Vagina (tissue), 2 donors: ENCODE results near the gene CD180. TPM values are rescaled to one million over a fixed set of nuclear protein-coding genes. Genes with fewer than 3 reads are reported as not detected.

Experiments used
- DNase-seq, 2 donors: peaks; one replicate each; pipeline ENCODE4 v3.0.0-alpha.2; 2017; ENCODE audit errors: extremely low spot score in 2 of 2
- H3K27ac ChIP-seq: fragments of 200-600 bp; sonication (generic); one replicate; pipeline ENCODE4 v1.5.1; 2019
- H3K27me3 ChIP-seq: fragments of 200-600 bp; sonication (generic); one replicate; pipeline ENCODE4 v1.5.1; 2019
- H3K36me3 ChIP-seq, 2 donors: fragments of 200-600 bp; sonication (generic); one replicate each; pipeline ENCODE4 v1.5.1; 2017 to 2019
- H3K4me1 ChIP-seq: fragments of 200-600 bp; sonication (generic); one replicate; pipeline ENCODE4 v1.5.1; 2019
- H3K4me3 ChIP-seq, 2 donors: fragments of 200-600 bp; sonication (generic); 1 replicate in 1 of 2; 2 replicates in 1 of 2; pipeline ENCODE4 v1.5.1; 2016 to 2019
- H3K9me3 ChIP-seq: fragments of 200-600 bp; sonication (generic); one replicate; pipeline ENCODE4 v1.5.1; 2019
- POLR2A ChIP-seq, 2 donors: fragments of 450-650 bp; IDR thresholded peaks; one replicate each; pipeline ENCODE4 v1.6.1; 2017; ENCODE audit warnings: antibody characterized with exemption in 2 of 2, mild to moderate bottlenecking in 2 of 2, moderate library complexity in 2 of 2
- POLR2AphosphoS5 ChIP-seq, 2 donors: sonication (generic); formaldehyde crosslinking; IDR thresholded peaks; one replicate each; pipeline ENCODE4 v1.9.0; 2017; ENCODE audit warnings: antibody characterized with exemption in 2 of 2, mild to moderate bottlenecking in 2 of 2, low read depth in 1 of 2; ENCODE audit not compliant: insufficient read depth in 1 of 2
- intact Hi-C: fragments of 100-400 bp; cut with DNase I; formaldehyde crosslinking; loops from one replicate; pipeline ENCODE4 v1.15.1; 2023
- total RNA-seq: library from RNA; depleted of rRNA; stranded (reverse); fragments of >200 nt; gene quantifications from one replicate; pipeline ENCODE4 v1.2.3, GENCODE V29; 2016
- TF ChIP-seq, protein P1 (sequence below), 3 experiments: fragments of 450-650 bp in 2 of 3; fragments of 200-600 bp in 1 of 3; sonication (generic) in 1 of 3; IDR thresholded peaks; one replicate each; pipeline ENCODE4 v1.5.1; 2017 to 2019; ENCODE audit warnings: antibody characterized with exemption in 3 of 3, mild to moderate bottlenecking in 2 of 3, moderate library complexity in 2 of 3

Gene CD180
- total RNA-seq, 1 donor from 2014 or later = 2.0 TPM

DNA sequence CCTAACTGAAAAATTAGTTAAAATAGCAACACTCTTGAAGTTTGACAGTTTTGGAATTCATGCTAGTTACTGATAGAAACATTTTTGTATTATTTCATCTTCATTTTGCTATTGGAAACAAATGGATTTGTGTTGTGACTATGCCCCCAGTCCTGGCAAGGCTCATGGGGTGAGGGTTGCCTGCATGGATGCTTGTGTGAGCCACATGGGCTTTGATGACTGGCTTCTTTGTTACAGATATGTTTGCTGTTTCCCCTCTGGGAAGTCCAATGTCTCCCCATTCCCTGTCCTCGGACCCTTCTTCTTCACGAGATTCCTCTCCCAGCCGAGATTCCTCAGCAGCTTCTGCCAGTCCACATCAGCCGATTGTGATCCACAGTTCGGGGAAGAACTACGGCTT, 44.2 kb downstream of the CD180 start:
- TF ChIP-seq, protein P1, sequence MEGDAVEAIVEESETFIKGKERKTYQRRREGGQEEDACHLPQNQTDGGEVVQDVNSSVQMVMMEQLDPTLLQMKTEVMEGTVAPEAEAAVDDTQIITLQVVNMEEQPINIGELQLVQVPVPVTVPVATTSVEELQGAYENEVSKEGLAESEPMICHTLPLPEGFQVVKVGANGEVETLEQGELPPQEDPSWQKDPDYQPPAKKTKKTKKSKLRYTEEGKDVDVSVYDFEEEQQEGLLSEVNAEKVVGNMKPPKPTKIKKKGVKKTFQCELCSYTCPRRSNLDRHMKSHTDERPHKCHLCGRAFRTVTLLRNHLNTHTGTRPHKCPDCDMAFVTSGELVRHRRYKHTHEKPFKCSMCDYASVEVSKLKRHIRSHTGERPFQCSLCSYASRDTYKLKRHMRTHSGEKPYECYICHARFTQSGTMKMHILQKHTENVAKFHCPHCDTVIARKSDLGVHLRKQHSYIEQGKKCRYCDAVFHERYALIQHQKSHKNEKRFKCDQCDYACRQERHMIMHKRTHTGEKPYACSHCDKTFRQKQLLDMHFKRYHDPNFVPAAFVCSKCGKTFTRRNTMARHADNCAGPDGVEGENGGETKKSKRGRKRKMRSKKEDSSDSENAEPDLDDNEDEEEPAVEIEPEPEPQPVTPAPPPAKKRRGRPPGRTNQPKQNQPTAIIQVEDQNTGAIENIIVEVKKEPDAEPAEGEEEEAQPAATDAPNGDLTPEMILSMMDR (IDR thresholded peaks at IDR 0.05) = no peak
- TF ChIP-seq POLR2A (IDR thresholded peaks at IDR 0.05) (no peak), POLR2AphosphoS5 (IDR thresholded peaks at IDR 0.05; ENCODE audit: insufficient read depth in 1 of 2, low read depth in 1 of 2) (no peak)
- peaks cover 0 to 32% of the 10 kb centered on the region in 2 donors for H3K36me3 ChIP-seq
- no peaks in the 10 kb centered on the region for H3K9me3 ChIP-seq
- no peaks in the 10 kb centered on the region for H3K4me1 ChIP-seq
- intact Hi-C loops = loop anchor here (10.0 kb wide), 2 partner anchors 52 to 148 kb away; no protein-coding TSS in a partner anchor
- H3K27ac ChIP-seq = no peak overlapping the region
- no peaks in the 10 kb centered on the region for H3K27me3 ChIP-seq
- no peak overlapping the region for H3K4me3 ChIP-seq
- no peak for DNase-seq

DNA sequence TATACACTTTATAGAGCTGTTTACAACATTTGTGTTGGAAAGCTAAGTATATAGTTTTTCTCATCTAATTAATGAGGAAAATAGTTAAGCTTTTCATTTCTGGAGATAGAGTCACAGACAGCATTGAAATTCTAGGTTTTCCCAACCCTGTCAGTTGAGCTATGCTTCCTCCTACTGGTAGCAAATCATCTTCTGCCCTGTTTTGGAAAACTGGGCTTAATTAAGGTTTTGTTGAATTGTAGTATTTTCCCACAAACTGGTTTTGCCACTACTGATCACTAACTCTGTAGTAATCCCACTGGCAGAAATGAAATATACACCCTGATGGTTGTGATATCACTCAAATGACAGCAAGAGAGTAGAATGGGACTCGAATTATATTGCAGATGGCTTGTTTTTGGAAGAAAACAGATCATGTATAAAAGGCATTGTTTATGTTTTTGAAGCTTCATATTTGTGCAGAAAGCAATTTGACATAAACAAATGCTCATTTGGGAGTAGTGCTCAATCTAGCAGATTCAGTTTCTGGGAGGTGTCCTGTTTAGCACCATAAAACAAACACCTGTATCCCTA, 46.6 kb downstream of the CD180 start:
- TF ChIP-seq, protein P1 (IDR thresholded peaks at IDR 0.05) = peak in 2 of 3 experiments; percentile 21 to 33
- no peak for TF ChIP-seq POLR2A (IDR thresholded peaks at IDR 0.05)
- Histone ChIP-seq H3K27ac (peak overlapping the region; percentile 14), H3K9me3 (no peaks in the 10 kb centered on the region), H3K4me1 (no peaks in the 10 kb centered on the region), H3K27me3 (no peaks in the 10 kb centered on the region), H3K36me3 (peaks cover 0 to 45% of the 10 kb centered on the region in 2 donors), H3K4me3 (no peak overlapping the region)
- DNase-seq = no peak
- intact Hi-C loops = loop anchor here (10.0 kb wide), 3 partner anchors 55 to 335 kb away; no protein-coding TSS in a partner anchor

- H3K27ac ChIP-seq = peak overlapping the region; percentile 14
- no peaks in the 10 kb centered on the region for H3K27me3 ChIP-seq
- TF ChIP-seq POLR2AphosphoS5 (IDR thresholded peaks at IDR 0.05; ENCODE audit: insufficient read depth in 1 of 2, low read depth in 1 of 2) = no peak
- TF ChIP-seq POLR2A (IDR thresholded peaks at IDR 0.05) = no peak
- no peaks in the 10 kb centered on the region for H3K9me3 ChIP-seq
- peaks cover 0 to 46% of the 10 kb centered on the region in 2 donors for H3K36me3 ChIP-seq
- no peaks in the 10 kb centered on the region for H3K4me1 ChIP-seq
- DNase-seq = no peak
- no peak overlapping the region for H3K4me3 ChIP-seq
- intact Hi-C loops = loop anchor here (10.0 kb wide), 1 partner anchor 335 kb away; no protein-coding TSS in a partner anchor
These were observed 47.3 kb downstream of the CD180 start for GRCh38 chr5:67149057-67149950.

DNA sequence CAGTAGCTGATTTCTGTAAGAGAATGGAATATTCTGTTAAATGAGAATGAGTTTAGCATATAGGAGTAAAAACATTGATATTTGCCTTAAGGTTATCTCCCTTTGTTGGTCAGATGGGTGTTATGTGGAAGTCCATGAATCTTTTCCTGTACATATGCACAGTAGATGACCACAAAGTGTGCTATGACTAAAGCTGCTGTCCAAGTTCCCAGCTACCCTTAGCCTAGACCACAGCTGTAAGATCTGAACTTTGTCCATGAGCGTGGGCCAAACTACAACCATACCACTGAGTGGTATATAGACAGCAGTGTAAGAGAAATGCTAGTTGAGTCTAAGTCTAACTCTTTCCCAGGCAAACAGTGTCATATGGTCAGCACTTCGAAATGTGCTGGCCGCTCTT, 48.8 kb downstream of the CD180 start:
- no peak for DNase-seq
- no peak overlapping the region for H3K27ac ChIP-seq
- H3K9me3 ChIP-seq = no peaks in the 10 kb centered on the region
- H3K4me3 ChIP-seq = no peak overlapping the region
- no peaks in the 10 kb centered on the region for H3K27me3 ChIP-seq
- peaks cover 0 to 46% of the 10 kb centered on the region in 2 donors for H3K36me3 ChIP-seq
- no peaks in the 10 kb centered on the region for H3K4me1 ChIP-seq
- intact Hi-C loops = loop anchor here (10.0 kb wide), 1 partner anchor 333 kb away; no protein-coding TSS in a partner anchor
- TF ChIP-seq POLR2AphosphoS5 (IDR thresholded peaks at IDR 0.05; ENCODE audit: insufficient read depth in 1 of 2, low read depth in 1 of 2) = no peak
- TF ChIP-seq, protein P1 (IDR thresholded peaks at IDR 0.05) = no peak
- TF ChIP-seq POLR2A (IDR thresholded peaks at IDR 0.05) = no peak

GRCh38 chr5:67146981-67147380, 49.6 kb downstream of the CD180 start:
- no peaks in the 10 kb centered on the region for H3K4me1 ChIP-seq
- DNase-seq = no peak
- no peaks in the 10 kb centered on the region for H3K27me3 ChIP-seq
- TF ChIP-seq, protein P1 (IDR thresholded peaks at IDR 0.05) = no peak
- no peak for TF ChIP-seq POLR2AphosphoS5 (IDR thresholded peaks at IDR 0.05; ENCODE audit: insufficient read depth in 1 of 2, low read depth in 1 of 2)
- no peak for TF ChIP-seq POLR2A (IDR thresholded peaks at IDR 0.05)
- H3K9me3 ChIP-seq = no peaks in the 10 kb centered on the region
- H3K27ac ChIP-seq = no peak overlapping the region
- H3K4me3 ChIP-seq = no peak overlapping the region
- intact Hi-C loops = loop anchor here (10.0 kb wide), 1 partner anchor 332 kb away; no protein-coding TSS in a partner anchor
- peaks cover 0 to 49% of the 10 kb centered on the region in 2 donors for H3K36me3 ChIP-seq
